HTERT RPE-1 (cell line): Measurements from ENCODE around the gene FCF1.

ENCODE experiments used
- in situ Hi-C: fragments of 300-500 bp; cut with MboI; formaldehyde crosslinking; loops from 4 replicates; pipeline ENCODE4 v1.14.3; 2020; ENCODE audit warnings: low sequenced_read_pairs

Gene FCF1

DNA sequence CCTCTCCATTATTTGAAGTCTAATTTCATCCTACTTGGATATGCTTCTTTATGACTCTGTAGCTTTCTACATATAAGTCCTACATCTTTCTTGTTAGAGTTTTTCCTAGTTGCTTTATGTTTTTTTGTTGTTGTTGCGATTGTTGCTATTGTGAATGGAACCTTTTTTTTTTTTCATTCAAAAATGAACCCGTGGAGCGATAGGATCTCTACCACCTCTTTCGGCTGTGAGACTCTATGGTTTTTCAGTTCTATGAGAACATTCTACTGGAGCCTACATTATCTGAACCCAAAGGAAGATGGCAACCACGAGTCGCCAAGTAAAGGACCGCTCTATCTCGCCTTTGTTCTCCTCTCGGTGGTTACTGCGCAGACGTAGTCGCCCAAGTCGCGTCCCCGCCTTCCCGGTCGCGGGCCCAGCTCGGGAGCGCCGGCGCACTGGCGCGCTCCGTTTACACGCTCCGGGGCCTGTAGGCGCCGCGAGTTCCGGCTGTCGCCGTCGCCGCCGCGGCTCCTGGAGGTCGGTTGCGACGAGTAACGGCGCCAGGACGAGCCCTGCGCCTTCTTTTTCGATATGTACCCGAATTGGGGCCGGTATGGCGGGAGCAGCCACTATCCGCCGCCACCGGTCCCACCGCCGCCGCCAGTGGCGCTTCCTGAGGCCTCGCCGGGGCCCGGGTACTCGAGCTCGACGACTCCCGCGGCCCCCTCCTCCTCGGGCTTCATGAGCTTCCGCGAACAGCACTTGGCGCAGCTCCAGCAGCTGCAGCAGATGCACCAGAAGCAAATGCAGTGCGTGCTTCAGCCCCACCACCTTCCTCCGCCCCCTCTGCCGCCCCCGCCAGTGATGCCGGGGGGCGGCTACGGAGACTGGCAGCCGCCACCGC, 50.2 kb downstream of the FCF1 start, which contains the start of gene YLPM1:
Gene YLPM1 (plus strand): TSS at position 400 of the 886 bp plus-strand sequence. CDS start 174 bp downstream, at position 574.
- in situ Hi-C loops: no loop called here

DNA sequence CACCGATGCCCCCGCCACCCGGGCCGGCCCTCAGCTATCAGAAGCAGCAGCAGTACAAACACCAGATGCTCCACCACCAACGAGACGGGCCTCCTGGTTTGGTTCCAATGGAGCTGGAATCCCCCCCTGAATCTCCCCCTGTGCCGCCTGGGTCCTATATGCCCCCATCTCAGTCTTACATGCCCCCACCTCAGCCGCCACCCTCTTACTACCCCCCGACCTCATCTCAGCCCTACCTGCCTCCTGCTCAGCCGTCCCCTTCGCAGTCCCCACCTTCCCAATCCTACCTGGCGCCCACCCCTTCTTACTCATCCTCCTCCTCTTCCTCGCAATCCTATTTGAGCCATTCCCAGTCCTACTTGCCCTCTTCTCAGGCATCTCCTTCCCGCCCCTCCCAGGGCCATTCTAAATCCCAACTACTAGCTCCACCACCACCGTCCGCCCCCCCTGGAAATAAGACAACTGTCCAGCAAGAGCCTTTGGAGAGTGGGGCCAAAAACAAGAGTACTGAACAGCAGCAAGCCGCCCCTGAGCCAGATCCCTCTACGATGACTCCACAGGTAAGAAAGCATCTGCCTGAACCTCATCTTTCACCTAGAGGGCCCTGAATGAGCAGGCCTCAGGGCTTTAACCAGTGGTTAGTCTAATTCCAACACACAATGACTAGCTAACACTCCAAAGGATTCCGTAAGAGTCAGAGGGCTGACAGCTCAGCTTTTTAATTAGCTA, 51.0 kb downstream of the FCF1 start:
- in situ Hi-C loops: no loop called here

DNA sequence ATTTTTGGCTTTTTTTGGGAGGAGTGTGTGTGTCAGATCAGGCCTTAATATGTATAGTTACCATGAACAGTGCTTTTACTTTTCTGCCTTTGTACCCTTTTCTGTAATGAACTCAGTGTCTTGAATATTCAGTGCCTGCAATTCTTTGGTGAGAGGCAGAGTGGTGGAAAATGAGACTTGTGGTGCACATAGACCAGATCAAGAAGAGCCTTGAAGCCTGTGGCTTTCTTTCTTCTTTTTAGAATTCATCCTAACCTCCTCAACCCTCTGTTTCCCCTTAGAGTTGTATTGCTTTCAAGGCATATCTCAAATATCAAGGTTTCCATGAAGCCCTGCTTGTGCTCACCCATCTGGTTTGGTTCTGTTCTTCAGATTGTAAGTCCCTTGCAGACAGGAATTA, 52.8 kb downstream of the FCF1 start:
- in situ Hi-C loops: no loop called here

DNA sequence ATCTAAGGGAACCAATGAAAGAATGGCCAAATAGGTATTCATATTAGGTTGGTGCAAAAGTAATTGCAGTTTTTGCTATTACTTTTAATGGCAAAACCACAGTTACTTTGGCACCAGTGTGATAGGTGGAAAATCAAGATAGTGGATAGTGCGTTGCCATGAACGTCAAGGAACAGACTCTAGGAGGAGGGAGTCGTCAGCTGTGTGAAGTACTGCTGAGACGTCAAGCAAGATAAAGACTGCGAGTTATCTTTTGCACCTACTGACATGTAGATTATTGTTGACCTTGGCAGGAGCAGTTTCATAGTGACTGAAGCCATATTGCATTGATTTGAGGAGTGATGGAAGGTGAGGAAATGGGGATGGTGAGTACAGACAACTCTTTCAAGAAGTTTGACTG, 58.5 kb downstream of the FCF1 start:
- in situ Hi-C loops: no loop called here

DNA sequence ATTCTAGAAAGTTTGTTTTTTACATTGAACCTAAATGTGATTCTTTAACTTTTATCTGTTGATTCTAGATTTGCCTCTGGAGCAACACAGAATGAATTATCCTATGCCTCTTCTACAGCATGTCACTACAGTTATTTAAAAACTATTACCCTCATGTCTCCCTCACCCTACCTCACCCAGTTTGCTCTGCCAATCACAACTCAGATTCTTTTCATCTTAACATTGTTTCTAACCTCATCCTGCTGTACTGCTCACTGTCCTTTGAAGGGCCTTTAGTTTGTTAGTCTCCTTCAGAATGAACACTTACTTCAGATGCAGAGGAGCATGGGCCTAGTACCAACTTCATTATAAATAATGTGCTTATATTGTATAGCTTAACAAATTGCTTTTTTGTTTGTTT, 71.7 kb downstream of the FCF1 start:
- in situ Hi-C loops: no loop called here

DNA sequence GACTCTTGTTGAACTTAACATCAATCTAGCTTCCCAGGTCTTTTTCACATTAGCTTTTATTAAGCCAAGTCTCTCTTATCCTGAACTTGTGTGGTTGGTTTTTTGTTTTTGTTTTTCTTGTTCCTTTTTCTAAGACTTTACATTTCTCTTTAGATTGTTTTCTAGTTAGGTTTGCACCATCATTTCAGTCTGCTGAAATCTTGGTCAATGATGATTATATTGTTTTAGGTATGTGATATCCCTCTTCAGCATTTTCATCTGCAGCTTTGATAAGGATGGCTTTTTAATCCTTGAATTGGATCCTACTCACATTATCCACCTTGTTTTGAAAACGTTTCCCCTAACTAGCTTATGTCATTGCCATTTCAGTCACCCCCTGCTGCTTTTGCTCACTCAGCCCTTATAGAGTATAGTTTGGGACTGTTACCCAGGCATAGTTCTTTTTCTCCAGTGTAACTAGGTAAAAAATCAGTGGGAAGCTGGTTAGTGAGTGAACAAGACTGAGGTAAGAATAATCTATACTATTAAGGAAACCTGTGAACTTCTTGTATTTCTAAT, 72.2 kb downstream of the FCF1 start:
- in situ Hi-C loops: no loop called here

DNA sequence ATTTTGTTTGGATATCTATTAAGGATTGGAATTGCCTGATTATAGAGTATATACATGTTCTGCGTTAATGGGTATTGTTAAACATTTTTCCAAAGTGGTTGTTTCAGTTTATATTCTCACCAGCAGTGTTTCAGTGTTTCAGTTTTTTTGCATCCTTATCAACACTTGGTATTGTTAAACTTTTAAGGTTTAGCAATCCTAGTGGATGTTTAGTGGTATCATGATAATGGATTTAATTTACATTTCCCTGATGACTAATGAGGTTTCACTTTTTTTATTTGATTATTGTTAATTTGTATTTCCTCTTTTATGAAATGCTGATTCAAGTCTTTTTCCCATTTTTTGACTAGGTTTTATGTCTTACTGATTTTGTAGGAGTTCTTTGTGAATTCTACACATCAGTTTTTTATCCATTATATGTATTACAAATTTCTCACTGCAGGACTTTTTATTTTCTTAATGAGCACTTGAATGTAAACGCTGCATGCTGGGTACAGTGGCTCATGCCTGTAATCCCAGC, 73.9 kb downstream of the FCF1 start:
- in situ Hi-C loops: no loop called here
